NB4 (cell line): ENCODE data around the gene ANKLE2.

Source experiments
- MYC ChIP-seq: IDR thresholded peaks from 2 replicates; pipeline ENCODE4 v1.6.1; 2011; ENCODE audit warnings: low read depth, low read length
- POLR2A ChIP-seq: IDR thresholded peaks from 2 replicates; pipeline ENCODE4 v1.6.1; 2011; ENCODE audit warnings: mild to moderate bottlenecking; ENCODE audit not compliant: insufficient read length; ENCODE audit errors: extremely low read depth
- TF ChIP-seq, protein P1 (sequence below): IDR thresholded peaks from one replicate; pipeline ENCODE4 v1.5.1; 2012; ENCODE audit warnings: low read depth, low read length

DNA sequence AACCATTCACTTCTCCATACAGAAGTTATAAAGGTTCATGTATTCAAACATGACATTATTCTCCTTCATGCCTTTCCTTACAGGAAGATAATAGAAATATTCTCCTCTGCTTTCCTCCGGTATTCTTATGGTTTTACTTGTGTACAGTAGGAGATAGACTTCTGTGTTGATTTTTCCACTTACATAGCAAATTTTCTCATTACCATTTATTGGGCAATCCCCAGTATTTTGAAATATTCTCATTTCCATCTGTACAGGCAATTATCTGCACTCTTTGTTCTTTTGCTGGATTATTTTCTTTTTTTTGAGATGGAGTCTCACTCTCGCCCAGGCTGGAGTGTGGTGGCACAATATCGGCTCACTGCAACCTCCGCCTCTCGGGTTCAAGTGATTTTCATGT is 63.3 kb downstream of the ANKLE2 start:
- TF ChIP-seq, protein P1, sequence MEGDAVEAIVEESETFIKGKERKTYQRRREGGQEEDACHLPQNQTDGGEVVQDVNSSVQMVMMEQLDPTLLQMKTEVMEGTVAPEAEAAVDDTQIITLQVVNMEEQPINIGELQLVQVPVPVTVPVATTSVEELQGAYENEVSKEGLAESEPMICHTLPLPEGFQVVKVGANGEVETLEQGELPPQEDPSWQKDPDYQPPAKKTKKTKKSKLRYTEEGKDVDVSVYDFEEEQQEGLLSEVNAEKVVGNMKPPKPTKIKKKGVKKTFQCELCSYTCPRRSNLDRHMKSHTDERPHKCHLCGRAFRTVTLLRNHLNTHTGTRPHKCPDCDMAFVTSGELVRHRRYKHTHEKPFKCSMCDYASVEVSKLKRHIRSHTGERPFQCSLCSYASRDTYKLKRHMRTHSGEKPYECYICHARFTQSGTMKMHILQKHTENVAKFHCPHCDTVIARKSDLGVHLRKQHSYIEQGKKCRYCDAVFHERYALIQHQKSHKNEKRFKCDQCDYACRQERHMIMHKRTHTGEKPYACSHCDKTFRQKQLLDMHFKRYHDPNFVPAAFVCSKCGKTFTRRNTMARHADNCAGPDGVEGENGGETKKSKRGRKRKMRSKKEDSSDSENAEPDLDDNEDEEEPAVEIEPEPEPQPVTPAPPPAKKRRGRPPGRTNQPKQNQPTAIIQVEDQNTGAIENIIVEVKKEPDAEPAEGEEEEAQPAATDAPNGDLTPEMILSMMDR, result no peak
- no peak for TF ChIP-seq MYC
- TF ChIP-seq POLR2A, result no peak
